Esophagus muscularis mucosa (tissue), 4 donors: ENCODE measurements around the gene OR56B4.

Source experiments
- EP300 ChIP-seq: sonication (generic); formaldehyde crosslinking; IDR thresholded peaks from one replicate; pipeline ENCODE4 v1.6.1; 2017; ENCODE audit warnings: antibody characterized with exemption
- POLR2A ChIP-seq: fragments of 450-650 bp; IDR thresholded peaks from one replicate; pipeline ENCODE4 v1.6.1; 2017; ENCODE audit warnings: antibody characterized with exemption, moderate library complexity, mild to moderate bottlenecking, low read depth
- POLR2AphosphoS5 ChIP-seq, 2 donors: sonication (generic); formaldehyde crosslinking; IDR thresholded peaks; one replicate each; pipeline ENCODE4 v1.6.1; 2017; ENCODE audit warnings: antibody characterized with exemption in 2 of 2
- TF ChIP-seq, protein P1 (sequence below), 3 experiments: fragments of 200-600 bp in 2 of 3; fragments of 450-650 bp in 1 of 3; sonication (generic) in 2 of 3; IDR thresholded peaks; one replicate each; pipeline ENCODE4 v1.5.1; 2017 to 2019; ENCODE audit warnings: antibody characterized with exemption in 3 of 3, mild to moderate bottlenecking in 2 of 3, moderate library complexity in 1 of 3

GRCh38 chr11:6110011-6110410, 2.5 kb downstream of the OR56B4 start:
- no peak for TF ChIP-seq POLR2A
- no peak for TF ChIP-seq POLR2AphosphoS5 (IDR thresholded peaks at IDR 0.05)
- TF ChIP-seq, protein P1, sequence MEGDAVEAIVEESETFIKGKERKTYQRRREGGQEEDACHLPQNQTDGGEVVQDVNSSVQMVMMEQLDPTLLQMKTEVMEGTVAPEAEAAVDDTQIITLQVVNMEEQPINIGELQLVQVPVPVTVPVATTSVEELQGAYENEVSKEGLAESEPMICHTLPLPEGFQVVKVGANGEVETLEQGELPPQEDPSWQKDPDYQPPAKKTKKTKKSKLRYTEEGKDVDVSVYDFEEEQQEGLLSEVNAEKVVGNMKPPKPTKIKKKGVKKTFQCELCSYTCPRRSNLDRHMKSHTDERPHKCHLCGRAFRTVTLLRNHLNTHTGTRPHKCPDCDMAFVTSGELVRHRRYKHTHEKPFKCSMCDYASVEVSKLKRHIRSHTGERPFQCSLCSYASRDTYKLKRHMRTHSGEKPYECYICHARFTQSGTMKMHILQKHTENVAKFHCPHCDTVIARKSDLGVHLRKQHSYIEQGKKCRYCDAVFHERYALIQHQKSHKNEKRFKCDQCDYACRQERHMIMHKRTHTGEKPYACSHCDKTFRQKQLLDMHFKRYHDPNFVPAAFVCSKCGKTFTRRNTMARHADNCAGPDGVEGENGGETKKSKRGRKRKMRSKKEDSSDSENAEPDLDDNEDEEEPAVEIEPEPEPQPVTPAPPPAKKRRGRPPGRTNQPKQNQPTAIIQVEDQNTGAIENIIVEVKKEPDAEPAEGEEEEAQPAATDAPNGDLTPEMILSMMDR (IDR thresholded peaks at IDR 0.05), result no peak
- TF ChIP-seq EP300, result no peak
